GM18907 (cell line): Measurements from ENCODE around the gene DNER.
"Not testable (repeated sequence)": the region's sequence is repeated elsewhere in the genome, so short reads cannot be mapped to it uniquely, and the experiment has no call there.

ENCODE experiments used
- ATAC-seq: cut with Tn5 transposase; IDR thresholded peaks from one replicate; pipeline ENCODE4 v1.9.1; 2021; ENCODE audit warnings: mild to moderate bottlenecking, moderate library complexity; ENCODE audit not compliant: unreplicated experiment

Gene DNER

GRCh38 chr2:229350117-229350805 lies 364.1 kb downstream of the DNER start:
- ATAC-seq, result no peak

GRCh38 chr2:229348128-229348527 lies 366.2 kb downstream of the DNER start:
- ATAC-seq, result no peak

GRCh38 chr2:229346816-229347540 lies 367.4 kb downstream of the DNER start:
- ATAC-seq, result no peak

GRCh38 chr2:229344955-229345354 lies 369.4 kb downstream of the DNER start:
- no peak for ATAC-seq

- ATAC-seq, result no peak
Measured at GRCh38 chr2:229344151-229344551, 370.2 kb downstream of the DNER start.

GRCh38 chr2:229343661-229344060 lies 370.7 kb downstream of the DNER start:
- ATAC-seq, result no peak

GRCh38 chr2:229342376-229342775 lies 372.0 kb downstream of the DNER start:
- ATAC-seq, result no peak

- no peak for ATAC-seq
Measured at GRCh38 chr2:229340086-229340760, 374.1 kb downstream of the DNER start.

- no peak for ATAC-seq
Measured at GRCh38 chr2:229339618-229340017, 374.7 kb downstream of the DNER start.

GRCh38 chr2:229339171-229339570 lies 375.2 kb downstream of the DNER start:
- ATAC-seq, result not testable (repeated sequence)

- no peak for ATAC-seq
Measured at GRCh38 chr2:229335877-229336346, 378.4 kb downstream of the DNER start.

- no peak for ATAC-seq
Measured at GRCh38 chr2:229335330-229335729, 379.0 kb downstream of the DNER start.

- no peak for ATAC-seq
Measured at GRCh38 chr2:229330952-229331351, 383.4 kb downstream of the DNER start.

GRCh38 chr2:229319558-229319957 lies 394.8 kb downstream of the DNER start:
- no peak for ATAC-seq

- no peak for ATAC-seq
Measured at GRCh38 chr2:229314117-229314516, 400.2 kb downstream of the DNER start.

GRCh38 chr2:229313591-229313990 lies 400.8 kb downstream of the DNER start:
- no peak for ATAC-seq
